ENCODE data around the gene MRFAP1L1.
"Not testable (repeated sequence)": the region's sequence is repeated elsewhere in the genome, so short reads cannot be mapped to it uniquely, and the experiment has no call there.

The MRFAP1L1 gene

GRCh38 chr4:6739920-6740319 lies 30.3 kb upstream of the MRFAP1L1 start:
- FAIRE-seq, result no peak
- DNase-seq (ENCODE audit: extremely low spot score, insufficient read length, low read depth), result no peak

DNA sequence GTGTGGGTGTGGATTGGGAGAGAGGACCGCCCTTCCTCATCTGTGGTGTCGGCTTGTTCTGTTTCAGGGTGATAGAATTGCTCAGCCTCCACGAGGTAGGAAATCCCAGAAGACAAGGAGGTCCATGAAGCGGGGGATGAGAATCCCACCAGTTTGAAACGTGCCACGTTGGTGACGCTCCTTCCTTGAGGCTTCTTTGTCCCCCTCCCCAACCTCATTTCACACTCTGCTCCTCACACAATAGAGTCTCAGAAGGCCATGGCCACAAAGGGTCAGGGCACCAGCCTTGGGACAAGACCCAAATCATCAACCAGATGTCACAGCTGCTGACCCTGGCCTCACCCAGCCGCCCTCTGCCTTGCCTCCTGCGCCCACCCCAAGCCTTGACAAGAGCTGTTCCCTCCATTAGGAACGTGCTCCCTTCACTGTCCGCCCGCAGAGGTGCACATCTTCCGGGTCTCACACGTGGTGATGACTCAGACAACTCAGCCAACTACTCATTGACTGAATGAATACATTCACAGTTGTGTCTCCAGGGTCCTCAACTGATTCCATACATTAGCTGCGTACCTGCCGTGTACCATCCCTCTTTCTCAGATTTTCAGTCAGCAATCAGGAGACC lies 24.6 kb upstream of the MRFAP1L1 start:
- DNase-seq (ENCODE audit: extremely low spot score, insufficient read length, low read depth), result no peak
- no peak for FAIRE-seq

DNA sequence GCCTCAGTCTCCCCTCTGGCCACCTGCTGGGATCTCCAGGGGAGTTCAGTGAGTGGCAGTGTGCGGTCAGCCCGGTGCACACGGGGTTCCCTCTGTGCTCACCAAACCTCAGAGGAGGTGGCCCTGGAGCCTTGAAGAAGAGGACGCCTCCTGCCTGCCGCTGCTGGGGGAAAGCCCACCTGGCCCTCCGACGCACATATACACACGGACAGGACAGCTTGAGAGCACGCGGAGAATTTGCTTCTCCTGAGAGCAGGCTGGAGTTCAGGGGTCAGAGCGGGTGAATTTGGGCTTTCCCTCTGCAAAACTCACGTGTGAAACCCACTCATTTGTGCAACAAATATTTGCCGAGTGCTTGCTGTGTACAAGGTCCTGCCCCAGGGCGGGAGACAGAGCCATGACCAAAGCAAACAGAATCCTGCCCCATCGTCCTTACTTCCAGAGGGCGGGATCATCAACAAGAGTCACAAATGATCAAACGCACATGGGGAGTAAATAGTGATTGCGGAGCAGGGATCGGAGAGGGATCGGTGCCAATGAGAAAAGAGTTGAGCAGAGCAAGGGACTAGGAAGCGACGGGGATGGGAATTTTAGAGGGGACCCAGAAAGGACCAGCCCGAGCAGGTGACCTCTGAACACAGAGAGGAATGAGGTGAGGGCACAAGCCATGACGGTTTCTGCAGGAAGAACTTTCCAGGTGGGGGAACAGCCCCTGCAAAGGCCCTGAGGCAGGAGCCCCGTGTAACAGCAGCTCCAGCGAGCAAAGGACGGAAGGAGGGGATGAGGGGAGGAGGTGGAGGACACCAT lies 23.9 kb upstream of the MRFAP1L1 start:
- FAIRE-seq, result no peak
- DNase-seq (ENCODE audit: extremely low spot score, insufficient read length, low read depth), result no peak

- FAIRE-seq (no peak), DNase-seq (ENCODE audit: extremely low spot score, insufficient read length, low read depth) (no peak)
Observed at GRCh38 chr4:6732441-6733357, 23.0 kb upstream of the MRFAP1L1 start.

- DNase-seq (ENCODE audit: extremely low spot score, insufficient read length, low read depth), result no peak
- no peak for FAIRE-seq
Observed at GRCh38 chr4:6731780-6732179, 22.1 kb upstream of the MRFAP1L1 start.

- FAIRE-seq (no peak), DNase-seq (ENCODE audit: extremely low spot score, insufficient read length, low read depth) (no peak)
Observed at GRCh38 chr4:6731318-6731675, 21.6 kb upstream of the MRFAP1L1 start.

DNA sequence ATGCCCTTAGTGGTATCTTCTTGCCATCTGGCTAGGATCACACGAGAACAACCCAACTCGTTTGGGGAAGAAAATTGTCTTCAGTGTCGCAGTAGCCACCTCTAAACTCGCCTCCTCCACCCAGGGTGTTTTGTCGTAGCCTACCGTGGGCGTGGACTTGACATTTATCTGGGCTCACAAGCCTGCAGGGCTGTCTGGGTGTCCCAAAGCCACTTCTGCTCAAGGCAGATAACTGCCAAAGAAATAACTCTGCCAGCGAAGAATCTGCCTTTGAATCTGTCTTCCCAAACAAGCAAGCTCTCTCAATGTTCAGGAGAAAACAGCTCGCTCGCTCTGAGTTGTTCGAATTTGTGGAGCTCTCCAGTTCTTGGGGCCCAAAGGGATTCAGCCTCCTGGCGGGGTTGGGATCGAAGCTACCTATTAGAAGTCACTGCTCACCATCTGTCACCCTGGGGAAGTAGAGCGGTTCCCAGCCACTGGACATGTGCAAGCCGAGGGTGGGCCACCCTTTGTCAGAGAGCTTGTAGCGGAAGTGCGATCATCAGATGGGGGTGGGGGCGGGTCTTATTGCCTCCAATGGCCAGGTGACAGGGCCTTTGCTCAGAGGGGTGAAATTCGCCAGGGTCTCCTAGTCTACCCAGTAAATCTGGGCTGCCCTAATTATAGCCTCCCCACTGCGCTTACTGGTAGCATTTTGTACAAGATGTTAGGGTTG lies 21.1 kb upstream of the MRFAP1L1 start:
- FAIRE-seq (no peak), DNase-seq (ENCODE audit: extremely low spot score, insufficient read length, low read depth) (no peak)

DNA sequence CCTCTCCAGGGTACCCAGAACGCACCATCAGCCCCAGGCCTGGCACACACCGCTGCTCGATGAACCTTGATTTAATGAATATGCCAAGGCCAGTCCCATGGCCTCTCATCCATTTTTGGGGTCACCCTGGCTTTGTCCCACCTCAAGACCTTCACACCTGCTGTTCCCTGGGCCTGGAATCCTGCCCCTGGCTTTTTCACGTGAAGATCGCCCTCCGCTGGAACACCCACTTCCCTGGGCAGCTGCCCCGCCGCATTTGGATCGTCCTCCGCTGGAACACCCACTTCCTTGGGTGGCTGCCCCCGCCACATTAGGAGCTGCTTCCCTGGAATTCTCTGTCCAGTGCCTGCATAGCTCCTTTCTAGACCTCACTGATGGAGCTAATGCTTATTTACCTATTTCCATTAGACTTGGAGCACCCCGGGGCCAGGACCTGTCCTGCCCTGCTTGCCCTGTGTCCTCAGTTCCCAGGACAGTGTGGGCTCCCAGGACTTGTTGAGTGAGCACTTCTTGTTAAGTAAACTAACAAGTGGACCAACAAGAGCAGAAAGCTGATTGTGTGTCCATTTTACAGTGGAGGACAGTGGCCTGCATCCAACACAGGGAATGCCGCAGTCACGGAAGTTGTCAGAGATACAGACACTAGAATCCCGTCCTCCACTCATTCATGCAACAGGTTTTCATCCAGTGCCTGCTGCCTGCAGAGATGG lies 18.8 kb upstream of the MRFAP1L1 start:
- DNase-seq (ENCODE audit: extremely low spot score, insufficient read length, low read depth) (no peak), FAIRE-seq (no peak)

DNA sequence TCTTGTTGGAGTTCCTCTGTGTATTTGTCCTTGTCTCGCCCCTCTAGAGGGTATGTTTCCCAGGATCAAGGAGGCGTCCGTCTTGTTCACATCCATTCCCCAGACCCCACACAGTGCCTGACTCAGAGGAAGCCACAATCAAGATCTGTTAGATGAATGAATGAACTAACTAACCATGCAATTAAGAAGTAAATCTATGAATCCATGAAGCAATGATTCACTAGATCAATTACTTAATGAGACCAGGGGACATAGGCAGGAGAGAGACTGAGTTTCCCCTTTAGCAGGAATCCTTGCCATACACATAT lies 18.2 kb upstream of the MRFAP1L1 start:
- no peak for FAIRE-seq
- no peak for DNase-seq (ENCODE audit: extremely low spot score, insufficient read length, low read depth)

DNA sequence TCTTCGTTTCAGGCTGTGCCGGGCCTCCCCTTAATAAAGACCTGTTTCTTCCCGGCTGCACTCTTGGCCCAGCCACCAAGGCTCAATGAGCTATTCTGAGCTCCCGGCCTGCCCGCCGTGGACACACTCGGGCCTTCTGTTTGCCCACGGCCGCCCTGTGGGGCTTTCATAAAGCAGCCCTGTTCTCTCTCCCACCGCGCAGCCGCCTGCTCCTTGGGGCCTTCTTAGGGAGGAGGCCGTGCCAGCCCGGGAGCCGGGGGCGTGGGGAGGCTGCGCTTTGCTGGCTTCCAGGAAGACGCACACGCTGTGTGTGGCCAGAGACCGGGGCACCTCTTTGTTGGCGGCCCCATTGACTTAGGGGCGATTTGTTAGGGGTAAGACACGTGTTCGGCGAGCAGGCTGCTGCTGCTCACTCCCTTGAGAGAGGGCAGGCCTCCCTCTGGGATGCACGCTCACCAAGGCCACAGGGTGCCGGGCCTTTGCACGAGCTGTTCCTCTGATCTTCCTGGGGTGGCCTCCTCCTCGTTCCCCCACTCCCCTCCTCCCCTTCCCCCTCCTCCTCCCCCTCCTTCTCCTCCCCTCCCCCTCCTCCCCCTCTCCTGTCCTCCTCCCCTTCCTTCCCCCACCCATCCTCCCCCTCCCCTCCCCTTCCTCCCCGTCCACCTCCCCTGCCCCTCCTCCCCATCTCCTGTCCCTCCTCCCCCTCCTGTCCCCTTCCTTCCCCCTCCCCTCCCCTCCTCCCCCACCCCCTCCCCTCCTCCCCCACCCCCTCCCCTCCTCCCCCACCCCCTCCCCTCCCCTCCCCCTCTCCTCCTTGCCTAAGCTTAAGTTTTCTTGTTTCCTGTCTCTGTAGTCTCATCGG lies 17.6 kb upstream of the MRFAP1L1 start:
- DNase-seq (ENCODE audit: extremely low spot score, insufficient read length, low read depth) (no peak), FAIRE-seq (no peak)

DNA sequence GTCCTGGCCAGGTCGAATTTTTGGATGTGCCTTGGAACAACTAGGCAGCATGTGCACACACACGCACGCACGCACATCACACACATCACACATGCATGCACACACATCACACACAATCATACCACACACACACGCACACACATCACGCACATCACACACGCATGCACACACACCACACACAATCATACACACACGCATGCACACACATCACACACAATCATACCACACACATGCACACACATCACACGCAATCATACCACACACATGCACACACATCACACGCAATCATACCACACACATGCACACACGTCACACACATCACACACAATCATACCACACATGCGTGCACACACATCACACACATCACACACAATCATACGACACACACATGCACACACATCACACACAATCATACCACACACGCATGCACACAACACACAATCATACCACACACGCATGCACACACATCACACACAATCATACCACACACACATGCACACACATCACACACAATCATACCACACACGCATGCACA lies 15.8 kb upstream of the MRFAP1L1 start:
- not testable (repeated sequence) for FAIRE-seq; DNase-seq (ENCODE audit: extremely low spot score, insufficient read length, low read depth)

DNA sequence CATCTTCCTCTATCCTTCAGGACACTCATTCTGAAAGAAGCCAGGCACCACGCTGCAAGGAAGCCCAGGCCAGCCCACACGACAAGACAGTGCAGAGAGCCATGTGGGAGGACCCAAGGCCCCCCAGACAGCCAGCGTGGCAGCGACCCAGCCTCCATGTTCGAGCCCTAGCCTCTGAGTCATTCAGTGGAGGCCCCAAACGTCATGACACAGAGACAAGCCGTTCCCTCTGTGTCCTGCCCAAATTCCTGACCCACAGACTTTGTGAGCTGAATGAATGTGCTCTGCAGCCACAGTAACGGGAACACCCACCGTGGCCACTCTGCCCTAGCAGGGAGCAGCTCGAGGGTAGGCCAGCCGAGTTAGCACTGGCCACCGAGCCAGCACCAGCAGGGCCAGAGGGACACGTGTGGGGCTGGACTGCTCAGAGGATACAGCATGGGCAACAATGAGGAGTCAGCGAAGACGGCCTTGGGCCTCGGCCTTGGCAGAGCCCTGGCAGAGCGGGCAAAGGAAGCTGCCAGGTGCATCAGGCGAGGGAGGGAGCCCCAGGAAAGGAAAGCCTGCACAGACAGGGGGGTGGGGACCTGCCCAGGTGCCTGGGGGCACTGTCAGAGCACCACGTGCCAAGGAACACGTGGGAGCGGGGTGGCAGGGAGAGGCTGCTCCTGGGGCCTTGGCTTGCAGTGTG lies 14.9 kb upstream of the MRFAP1L1 start:
- FAIRE-seq, result no peak
- DNase-seq (ENCODE audit: extremely low spot score, insufficient read length, low read depth), result no peak

GRCh38 chr4:6723851-6724250 lies 14.2 kb upstream of the MRFAP1L1 start:
- no peak for FAIRE-seq
- DNase-seq (ENCODE audit: extremely low spot score, insufficient read length, low read depth), result no peak

- DNase-seq (ENCODE audit: extremely low spot score, insufficient read length, low read depth) (no peak), FAIRE-seq (no peak)
Observed at GRCh38 chr4:6722891-6723290, 13.2 kb upstream of the MRFAP1L1 start.

DNA sequence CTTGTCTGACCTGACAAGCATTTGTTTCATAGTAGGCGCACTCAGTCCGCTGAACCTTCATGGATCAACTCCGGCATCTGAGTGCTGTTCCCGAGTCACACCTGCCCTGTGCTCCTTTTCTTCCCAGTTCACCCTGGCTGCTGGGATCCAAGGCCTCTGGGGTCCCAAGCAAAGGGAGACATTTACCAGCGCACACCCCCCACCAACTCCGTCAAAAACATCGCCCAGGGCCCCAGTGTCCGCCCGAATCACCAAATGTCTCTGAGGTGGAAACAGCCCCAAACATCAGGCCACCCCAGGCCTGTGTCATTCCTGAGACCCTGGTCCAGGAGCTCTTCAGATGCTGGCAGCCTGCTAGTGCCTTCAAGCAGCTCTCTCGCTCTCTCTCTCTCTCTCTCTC lies 11.5 kb upstream of the MRFAP1L1 start:
- no peak for FAIRE-seq
- no peak for DNase-seq (ENCODE audit: extremely low spot score, insufficient read length, low read depth)

DNA sequence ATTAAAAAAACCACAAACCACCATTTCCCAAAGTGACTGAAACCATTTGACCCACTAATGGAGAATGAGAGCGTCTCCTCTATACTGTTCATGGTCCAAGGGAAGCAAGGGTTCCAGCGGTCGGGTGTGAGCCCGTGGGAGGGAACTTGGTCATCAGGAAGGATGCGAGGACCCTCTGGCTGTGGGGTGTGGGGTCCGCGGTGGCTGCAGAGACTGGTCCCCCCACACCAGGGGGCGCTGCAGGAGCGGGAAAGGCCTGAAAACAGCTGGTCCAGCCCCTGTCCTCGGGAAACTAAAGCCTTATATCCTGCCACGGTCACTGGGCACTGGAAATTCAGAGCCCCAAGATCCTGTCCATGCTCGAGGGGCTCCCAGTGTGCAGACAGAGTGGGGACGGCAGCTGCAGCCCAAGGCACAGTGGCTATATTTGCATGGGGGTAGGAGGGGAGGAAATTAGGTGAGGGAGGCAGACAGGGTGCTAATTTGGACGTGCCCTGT lies 10.6 kb upstream of the MRFAP1L1 start:
- FAIRE-seq (peak; percentile 62), DNase-seq (ENCODE audit: extremely low spot score, insufficient read length, low read depth) (peak; percentile 74)

- DNase-seq (ENCODE audit: extremely low spot score, insufficient read length, low read depth), result no peak
- no peak for FAIRE-seq
Observed at GRCh38 chr4:6719611-6720179, 10.0 kb upstream of the MRFAP1L1 start.

Measured in GM18507 (cell line).